Right lobe of liver (tissue), 4 donors: ENCODE data around the gene ZSCAN10.

Experiments
- CTCF ChIP-seq, 4 donors: fragments of 200-600 bp in 3 of 4; fragments of 450-650 bp in 1 of 4; IDR thresholded peaks; one replicate each; pipeline versions ENCODE4 v1.5.1 to v1.8.0; 2016 to 2022; ENCODE audit warnings: antibody characterized with exemption in 4 of 4, mild to moderate bottlenecking in 2 of 4
- POLR2A ChIP-seq: fragments of 450-650 bp; IDR thresholded peaks from one replicate; pipeline ENCODE4 v1.6.1; 2017; ENCODE audit warnings: antibody characterized with exemption, mild to moderate bottlenecking
- donor health status: DM: no; HTN: no; CAD: no.
- donor health status: DM: no; HTN: no; CAD: no.
- donor health status: DM: no; HTN: yes; CAD: no.

GRCh38 chr16:3051009-3051408 is 48.1 kb downstream of the ZSCAN10 start:
- TF ChIP-seq CTCF (IDR thresholded peaks at IDR 0.05) (no peak), POLR2A (no peak)
